Ishikawa (cell line): Measurements from ENCODE around the gene RUBCNL.

ENCODE experiments used
- CEBPB ChIP-seq: IDR thresholded peaks from 2 replicates; pipeline ENCODE4 v1.6.1; 2012
- CREB1 ChIP-seq: IDR thresholded peaks from 2 replicates; pipeline ENCODE4 v1.6.1; 2012; ENCODE audit warnings: low read depth
- EGR1 ChIP-seq: IDR thresholded peaks from 2 replicates; pipeline ENCODE4 v1.6.1; 2012
- EP300 ChIP-seq: IDR thresholded peaks from 2 replicates; pipeline ENCODE4 v1.6.1; 2012; ENCODE audit warnings: borderline replicate concordance
- NFIC ChIP-seq: IDR thresholded peaks from 2 replicates; pipeline ENCODE4 v1.6.1; 2012
- RAD21 ChIP-seq: IDR thresholded peaks from 2 replicates; pipeline ENCODE4 v1.6.1; 2012; ENCODE audit warnings: low read depth
- TAF1 ChIP-seq: IDR thresholded peaks from 2 replicates; pipeline ENCODE4 v1.6.1; 2012; ENCODE audit warnings: low read depth, mild to moderate bottlenecking
- YY1 ChIP-seq: IDR thresholded peaks from 2 replicates; pipeline ENCODE4 v1.6.1; 2012; ENCODE audit warnings: low read depth
- TF ChIP-seq, protein P1 (sequence below): IDR thresholded peaks from 2 replicates; pipeline ENCODE4 v1.6.1; 2012; ENCODE audit warnings: low read depth, mild to moderate bottlenecking
- TF ChIP-seq, protein P2 (sequence below): IDR thresholded peaks from 2 replicates; pipeline ENCODE4 v1.6.1; 2012

DNA sequence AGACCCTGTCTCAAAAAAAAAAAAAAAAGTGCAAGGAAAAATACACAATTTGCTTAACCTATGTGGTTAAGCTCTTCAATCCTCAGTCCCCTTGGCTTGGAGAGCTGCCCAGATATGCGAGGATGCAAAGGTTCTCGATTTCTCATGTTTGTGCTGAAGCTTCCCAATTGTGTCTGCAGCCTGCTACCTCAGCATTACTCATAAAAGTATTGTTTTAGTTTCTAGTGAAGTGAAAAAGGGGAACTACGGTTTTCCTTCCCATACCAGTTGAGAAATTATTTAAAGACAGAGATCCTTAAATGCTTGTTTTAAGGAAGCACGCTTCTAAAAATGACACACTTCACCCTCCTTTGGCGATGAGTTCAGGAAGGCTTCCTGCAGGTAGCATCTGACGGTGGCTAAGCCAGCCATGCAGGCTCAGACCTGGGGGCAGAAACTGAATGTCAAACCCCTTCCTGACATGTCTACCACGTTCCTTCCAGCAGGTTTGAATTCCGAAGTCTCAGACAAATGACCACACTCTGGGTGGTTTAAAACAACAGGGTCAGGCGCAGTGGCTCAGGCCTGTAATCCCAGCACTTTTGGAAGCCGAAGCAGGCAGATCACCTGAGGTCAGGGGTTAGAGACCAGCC lies 47.9 kb downstream of the RUBCNL start:
- TF ChIP-seq, protein P1, sequence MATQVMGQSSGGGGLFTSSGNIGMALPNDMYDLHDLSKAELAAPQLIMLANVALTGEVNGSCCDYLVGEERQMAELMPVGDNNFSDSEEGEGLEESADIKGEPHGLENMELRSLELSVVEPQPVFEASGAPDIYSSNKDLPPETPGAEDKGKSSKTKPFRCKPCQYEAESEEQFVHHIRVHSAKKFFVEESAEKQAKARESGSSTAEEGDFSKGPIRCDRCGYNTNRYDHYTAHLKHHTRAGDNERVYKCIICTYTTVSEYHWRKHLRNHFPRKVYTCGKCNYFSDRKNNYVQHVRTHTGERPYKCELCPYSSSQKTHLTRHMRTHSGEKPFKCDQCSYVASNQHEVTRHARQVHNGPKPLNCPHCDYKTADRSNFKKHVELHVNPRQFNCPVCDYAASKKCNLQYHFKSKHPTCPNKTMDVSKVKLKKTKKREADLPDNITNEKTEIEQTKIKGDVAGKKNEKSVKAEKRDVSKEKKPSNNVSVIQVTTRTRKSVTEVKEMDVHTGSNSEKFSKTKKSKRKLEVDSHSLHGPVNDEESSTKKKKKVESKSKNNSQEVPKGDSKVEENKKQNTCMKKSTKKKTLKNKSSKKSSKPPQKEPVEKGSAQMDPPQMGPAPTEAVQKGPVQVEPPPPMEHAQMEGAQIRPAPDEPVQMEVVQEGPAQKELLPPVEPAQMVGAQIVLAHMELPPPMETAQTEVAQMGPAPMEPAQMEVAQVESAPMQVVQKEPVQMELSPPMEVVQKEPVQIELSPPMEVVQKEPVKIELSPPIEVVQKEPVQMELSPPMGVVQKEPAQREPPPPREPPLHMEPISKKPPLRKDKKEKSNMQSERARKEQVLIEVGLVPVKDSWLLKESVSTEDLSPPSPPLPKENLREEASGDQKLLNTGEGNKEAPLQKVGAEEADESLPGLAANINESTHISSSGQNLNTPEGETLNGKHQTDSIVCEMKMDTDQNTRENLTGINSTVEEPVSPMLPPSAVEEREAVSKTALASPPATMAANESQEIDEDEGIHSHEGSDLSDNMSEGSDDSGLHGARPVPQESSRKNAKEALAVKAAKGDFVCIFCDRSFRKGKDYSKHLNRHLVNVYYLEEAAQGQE, result no peak
- no peak for TF ChIP-seq TAF1
- TF ChIP-seq CEBPB, result no peak
- TF ChIP-seq YY1, result no peak
- TF ChIP-seq EGR1, result no peak
- no peak for TF ChIP-seq NFIC
- no peak for TF ChIP-seq EP300
- TF ChIP-seq CREB1, result no peak
- TF ChIP-seq, protein P2, sequence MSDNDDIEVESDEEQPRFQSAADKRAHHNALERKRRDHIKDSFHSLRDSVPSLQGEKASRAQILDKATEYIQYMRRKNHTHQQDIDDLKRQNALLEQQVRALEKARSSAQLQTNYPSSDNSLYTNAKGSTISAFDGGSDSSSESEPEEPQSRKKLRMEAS, result no peak
- no peak for TF ChIP-seq RAD21
